HepG2 (cell line): ENCODE measurements around the gene GLG1.

Experiments used
- CBFB ChIP-seq: sonication (generic); formaldehyde crosslinking; IDR thresholded peaks from 2 replicates; pipeline ENCODE4 v1.4.0; 2020; ENCODE audit warnings: missing genetic modification reagents
- CTCF ChIP-seq: sonication (generic); formaldehyde crosslinking; IDR thresholded peaks from 2 replicates; pipeline ENCODE4 v1.5.0; 2020; ENCODE audit warnings: mild to moderate bottlenecking, missing genetic modification reagents, moderate library complexity
- MED1 ChIP-seq: sonication (generic); formaldehyde crosslinking; IDR thresholded peaks from 2 replicates; pipeline ENCODE4 v1.4.0; 2020; ENCODE audit warnings: missing genetic modification reagents
- ZNF644 ChIP-seq: IDR thresholded peaks from 2 replicates; pipeline ENCODE4 v1.6.1; 2016; ENCODE audit warnings: low read depth

GRCh38 chr16:74578433-74578832 is 28.5 kb downstream of the GLG1 start:
- TF ChIP-seq CBFB (CRISPR knock-in tag) (no peak), ZNF644 (no peak), MED1 (no peak), CTCF (CRISPR knock-in tag) (no peak)
